ENCODE data around the gene GPR162.

- TF ChIP-seq CTCF (optimal IDR thresholded peaks at IDR 0.05 in 1 of 3, IDR thresholded peaks at IDR 0.05 in 1 of 3, conservative IDR thresholded peaks at IDR 0.05 in 1 of 3; ENCODE audit: extremely low read depth in 1 of 3, insufficient read depth in 2 of 3, low read length in 3 of 3) (no peak), EZH2 (IDR thresholded peaks at IDR 0.05; ENCODE audit: low read length) (no peak)
These were observed 41.8 kb upstream of the GPR162 start for GRCh38 chr12:6779708-6780432.
